Activated CD8-positive, alpha-beta memory T cell treated with anti-CD3 and anti-CD28 coated beads, Interleukin-2, amount 50 U/mL, for 1 hour (primary cell): ENCODE measurements around the gene SMIM8.

Experiments used
- DNase-seq: peaks from one replicate; pipeline ENCODE4 v3.0.0-alpha.2; 2020; ENCODE audit errors: extremely low read depth

Gene SMIM8

DNA sequence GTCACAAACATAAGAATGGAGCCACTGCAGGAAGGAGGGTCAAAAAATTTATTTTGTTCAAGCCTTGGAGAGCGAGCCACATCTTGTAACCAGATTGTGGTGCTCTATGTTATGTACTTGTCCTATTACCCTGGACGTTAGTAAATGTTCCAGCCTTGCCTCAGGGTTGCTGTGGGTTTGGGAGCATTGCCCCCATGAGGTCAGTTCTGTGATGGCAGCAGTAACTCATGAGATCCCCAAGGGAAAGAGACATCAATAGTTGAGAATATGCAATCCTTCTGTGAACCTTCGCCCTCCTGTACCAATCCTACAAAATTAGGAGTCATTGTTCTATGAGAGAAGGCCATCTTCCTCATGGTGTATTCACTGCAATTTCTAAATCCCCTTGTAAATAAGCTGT is 68.9 kb downstream of the SMIM8 start:
- DNase-seq: no peak
